Glomerular visceral epithelial cell (primary cell): ENCODE results near the gene CRHR2.

Experiments used
- DNase-seq: peaks from one replicate; pipeline ENCODE4 v3.0.0-alpha.2; 2016; ENCODE audit errors: extremely low spot score

Gene CRHR2

DNA sequence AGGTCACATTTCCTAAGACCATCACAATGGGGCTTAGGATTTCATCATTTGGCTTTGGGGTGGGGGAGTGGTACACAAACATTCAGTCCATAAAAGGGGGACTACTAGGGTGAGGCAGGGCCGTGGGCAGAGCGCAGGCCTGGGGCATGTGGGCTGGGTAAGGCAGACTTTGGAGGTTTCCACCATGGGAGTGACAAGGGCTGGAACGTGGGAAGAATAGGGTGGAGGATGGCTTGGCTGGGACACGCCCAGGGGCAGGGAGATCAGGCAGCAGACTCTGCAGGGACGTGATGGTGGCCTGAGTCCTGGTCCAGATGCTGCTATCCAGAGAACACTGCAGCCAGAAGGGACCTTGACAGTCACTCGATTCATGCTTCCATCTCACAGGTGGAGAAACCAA, 24.7 kb upstream of the CRHR2 start:
- no peak for DNase-seq

DNA sequence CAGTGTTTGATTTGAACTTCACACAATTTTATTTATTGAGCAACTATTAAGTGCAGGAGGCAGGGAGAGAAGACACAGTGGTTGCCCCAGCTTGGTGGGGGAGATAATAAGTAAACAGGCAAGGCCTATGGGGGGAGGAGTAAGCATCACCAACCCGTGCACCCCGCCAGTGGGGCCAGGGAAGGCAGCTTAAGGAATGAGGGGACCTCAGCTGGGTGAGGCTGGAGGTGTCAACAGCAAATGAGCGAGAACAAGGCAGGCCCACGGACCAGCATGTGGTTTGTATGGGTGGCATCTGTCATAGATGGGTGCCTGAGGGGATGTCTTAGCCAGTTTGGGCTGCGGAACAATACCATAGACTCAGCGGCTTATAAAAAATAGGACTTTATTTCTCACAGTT, 24.1 kb upstream of the CRHR2 start:
- no peak for DNase-seq

DNA sequence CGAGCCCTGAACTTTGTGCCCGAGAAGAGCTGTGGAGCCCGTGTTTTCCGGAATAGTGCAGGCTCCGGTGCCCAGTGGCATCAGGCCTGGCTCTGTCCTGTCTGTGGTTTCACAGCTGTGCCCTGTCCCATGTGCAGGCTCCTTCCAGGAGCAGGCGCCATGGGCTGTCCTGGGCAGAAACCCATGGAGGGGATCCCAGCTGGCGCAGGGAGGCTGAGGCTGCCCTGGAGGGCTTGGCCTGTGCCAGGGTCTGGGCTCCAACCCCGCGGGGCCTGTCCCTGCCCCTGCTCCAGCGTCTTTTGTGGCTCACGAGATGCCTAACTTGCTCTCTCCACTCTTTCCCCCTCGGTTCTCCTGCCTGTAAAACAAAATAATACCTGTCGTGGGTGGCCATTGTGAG, 23.3 kb upstream of the CRHR2 start:
- no peak for DNase-seq

DNA sequence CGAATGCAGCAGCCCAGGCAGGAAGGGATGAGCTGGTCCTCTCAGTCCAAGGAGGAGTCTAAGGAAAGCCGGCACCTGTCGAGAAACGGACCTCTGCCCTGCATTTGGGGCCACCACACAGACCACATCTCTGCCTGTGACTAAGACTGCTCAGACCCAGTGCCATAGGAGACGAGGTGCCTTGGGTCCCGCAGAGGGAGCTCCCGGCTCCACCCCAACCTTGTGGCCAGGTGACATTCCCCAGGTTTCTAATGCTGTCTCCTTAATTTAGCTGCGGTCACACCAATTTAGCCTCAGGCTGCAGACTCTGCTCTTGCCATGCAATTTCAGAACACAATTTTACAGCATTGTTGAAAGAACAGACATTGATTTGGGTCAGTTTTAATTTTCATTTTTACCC, 22.8 kb upstream of the CRHR2 start:
- no peak for DNase-seq

DNA sequence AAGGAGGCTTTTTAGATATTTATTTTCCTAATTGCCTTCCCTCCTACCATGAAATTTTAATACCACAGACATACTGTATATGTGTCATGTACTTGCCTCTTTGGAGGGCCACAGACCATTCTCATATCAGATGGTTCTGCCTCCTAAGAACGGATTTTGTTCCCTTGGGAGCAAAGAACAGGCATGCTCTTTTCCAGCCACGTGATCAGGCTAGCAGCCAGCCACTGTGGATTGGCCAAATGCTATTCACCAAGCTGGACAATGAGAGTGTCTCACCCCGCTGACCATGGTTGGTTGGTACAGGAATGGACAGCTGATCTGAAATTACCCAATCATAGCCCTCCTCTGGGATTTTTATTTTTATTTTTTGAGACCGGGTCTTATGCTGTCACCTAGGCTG, 21.5 kb upstream of the CRHR2 start:
- no peak for DNase-seq

DNA sequence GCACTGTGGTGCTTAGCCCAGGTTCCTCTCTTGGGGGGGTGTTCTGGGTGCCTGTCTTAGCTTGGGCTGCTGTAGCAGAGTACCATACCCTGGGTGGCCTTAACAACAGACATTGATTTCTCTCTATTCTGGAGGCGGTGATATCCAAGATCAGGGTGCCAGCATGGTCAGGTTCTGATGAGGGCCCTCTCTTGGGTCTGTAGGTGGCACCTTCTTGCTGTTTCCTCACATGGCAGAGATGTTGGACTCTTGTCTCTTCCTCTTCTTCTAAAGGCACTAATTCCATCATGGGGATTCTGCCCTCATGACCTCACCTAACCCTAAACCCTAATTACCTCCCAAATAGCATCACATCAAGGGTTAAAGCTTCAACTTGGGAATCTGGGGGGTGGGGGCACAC, 19.9 kb upstream of the CRHR2 start:
- no peak for DNase-seq

DNA sequence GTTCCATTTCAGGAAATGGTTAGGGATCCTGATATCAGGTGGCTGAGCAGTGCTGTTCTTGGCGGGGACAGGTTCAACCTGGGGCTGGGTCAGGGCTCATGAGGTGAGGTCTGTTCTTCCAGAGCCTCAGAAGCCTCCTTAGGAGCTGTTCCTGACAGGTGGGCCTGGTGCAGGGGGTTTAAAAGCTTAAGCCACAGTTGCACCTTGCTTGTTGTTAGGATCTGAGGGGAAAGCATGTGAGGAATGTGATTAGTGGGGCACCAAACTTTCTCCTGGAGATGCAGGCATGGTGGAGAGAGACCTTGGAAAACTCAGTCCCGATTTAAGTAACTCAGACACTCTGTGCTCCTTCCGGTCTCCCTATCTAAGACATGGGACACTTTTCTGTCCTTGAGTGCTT, 18.7 kb upstream of the CRHR2 start:
- no peak for DNase-seq

DNA sequence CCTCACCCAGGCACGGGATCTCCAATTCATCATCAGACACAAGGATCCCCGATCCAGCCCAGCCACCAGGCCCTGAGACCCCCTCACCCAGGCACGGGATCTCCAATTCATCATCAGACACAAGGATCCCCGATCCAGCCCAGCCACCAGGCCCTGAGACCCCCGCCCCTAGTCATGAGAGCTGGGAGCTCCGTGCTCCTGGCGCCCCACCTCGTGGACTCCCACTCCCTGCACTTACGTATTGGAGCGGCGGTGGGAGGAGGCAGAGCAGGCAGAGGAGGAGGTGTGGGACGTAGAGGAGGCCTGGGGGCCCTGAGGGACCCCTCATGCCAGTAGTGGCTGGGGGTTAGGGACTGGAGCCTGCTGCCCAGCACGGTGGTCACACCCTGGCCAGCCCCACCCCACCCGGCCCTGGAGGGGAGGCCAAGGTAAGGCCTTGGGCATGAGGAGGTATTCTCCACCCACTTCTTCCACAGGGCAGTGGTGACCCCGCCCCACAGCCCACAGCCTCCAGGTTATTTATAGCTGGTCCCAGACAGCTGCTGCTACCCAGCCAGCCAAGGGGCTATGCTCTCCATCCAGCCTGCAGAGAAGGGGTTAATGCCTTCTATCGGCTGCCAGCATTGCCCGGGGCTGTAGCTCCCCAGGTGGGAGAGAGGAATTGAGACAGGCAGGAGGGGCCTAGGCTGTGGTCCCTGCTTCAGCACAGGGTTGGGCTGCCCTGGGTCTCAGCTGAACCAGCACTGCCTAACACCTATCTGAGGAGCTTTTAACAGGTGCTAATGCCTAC, 17.6 kb upstream of the CRHR2 start:
- no peak for DNase-seq

DNA sequence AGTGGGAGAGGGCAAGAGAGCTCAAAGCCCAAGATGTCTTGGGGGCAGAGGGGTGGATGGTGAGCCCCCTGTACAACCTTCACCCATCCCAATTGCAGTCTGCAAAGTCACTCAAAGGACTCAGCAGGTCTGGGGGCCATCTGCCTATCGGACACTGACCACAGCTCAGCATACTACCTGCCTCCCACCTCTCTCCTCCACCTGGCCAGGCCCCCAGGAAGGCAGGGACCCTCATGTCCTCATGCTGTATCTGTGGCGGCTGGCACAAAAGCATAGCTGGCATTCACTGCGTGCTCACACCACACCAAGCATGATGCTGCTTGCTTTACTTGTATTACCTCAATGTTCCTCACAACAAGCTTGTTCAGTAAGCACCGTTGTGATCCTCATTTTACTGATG, 16.2 kb upstream of the CRHR2 start:
- no peak for DNase-seq

DNA sequence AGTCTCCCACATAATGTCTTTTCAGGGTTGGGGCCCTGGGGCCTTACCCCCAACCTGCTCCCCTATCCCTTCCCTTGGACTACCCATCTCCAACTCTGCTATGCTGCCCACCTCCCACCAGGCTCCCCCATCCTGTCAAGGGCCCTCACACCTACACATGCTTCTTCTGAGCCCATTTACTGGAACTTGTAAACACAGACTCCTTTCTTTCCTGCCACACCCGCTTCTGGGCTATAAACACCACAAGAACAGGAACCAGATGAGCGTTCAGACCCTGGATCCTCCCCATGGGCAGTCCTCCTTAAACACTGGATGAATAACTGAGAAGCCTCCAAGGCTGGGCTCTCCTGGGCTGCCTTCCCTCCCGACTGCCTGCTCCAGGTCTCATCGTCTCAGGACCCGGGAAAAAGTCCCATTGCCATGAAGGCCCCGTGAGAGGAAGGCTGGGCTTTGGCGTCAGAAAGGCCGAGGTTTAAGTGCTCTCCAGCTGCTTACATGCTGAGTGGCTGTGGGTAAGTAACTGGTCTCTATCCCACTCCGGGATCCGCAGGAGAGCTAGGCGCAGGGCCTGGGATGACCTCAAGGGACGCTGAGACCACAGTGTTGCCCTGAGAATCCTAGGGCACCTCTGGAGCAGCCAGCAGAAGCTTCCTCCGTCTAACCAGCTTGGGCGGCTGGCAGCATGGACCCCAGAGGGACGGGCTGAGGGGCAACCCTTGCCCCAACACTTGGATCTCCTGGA, 15.6 kb upstream of the CRHR2 start:
- no peak for DNase-seq

DNA sequence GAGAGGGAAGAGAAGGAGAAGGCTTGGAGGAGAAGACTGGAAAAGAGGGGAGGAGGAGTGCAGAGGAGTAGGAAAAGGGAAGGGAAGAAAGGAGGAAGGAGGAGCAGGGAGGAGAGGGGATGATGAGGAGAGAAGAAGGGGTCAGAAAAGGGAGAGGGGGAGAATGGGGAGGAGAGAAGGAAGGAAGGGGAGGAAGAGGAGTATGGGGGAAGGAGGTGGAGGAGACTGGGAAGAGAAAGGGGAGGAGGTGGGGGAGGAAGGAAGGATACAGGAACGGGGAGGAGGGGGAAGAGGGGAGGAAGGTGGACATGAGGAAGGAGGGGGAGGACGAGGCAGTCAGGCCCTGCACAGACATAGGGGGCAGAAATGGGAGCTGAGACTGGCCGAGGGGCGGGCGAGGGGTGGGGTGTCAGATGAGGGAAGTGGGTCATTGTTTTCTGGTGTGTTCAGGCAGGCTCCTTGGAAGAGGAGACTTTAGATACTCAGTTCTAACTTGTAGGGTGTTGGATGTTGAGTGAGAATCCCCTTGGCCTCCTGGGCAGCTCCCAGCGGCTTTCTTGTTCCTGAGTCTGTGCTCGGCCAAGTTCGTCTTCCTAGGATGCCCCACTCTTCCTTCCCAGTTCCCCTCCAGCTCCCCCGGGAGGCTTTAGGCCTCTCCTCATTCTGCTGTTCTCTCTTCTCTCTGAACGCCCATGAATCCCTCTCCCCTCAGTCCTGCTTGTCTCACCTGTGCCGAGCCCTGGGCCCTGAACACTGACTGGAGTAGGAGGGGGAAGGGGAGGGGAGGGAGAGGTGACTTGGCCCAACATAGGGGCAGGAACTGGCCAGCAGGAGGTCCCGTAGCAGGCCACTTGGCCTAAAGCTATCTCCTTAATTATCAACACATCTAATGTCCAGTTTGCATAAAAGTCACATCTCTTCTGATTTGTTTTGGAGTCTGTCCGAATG, 12.8 kb upstream of the CRHR2 start:
- no peak for DNase-seq

DNA sequence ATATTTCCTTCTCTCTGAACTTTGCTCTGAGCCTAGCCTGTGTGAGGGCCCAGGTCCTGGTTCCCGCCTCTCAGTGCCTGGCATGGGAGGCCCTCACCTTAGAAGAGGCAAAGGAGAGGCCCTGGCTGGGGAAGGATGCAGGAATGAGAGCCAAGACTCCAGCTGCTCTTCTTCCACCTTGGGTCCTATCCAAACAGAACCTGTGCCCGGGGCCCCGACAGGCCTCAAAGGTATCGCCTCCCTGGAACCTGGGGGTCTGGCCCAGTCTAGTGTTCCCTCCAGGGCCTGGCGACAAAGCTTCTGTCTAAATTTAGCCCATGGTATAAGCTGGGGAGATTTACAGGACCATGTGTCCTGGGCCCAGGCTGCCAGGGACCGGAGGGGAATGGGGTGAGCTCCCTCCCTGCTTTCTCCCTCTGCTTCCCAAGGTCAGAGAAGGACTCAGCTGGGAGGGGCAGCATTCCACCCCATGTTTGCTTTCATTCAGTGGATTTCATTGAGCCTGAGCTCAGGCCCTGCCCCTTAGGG, 12.0 kb upstream of the CRHR2 start:
- no peak for DNase-seq

DNA sequence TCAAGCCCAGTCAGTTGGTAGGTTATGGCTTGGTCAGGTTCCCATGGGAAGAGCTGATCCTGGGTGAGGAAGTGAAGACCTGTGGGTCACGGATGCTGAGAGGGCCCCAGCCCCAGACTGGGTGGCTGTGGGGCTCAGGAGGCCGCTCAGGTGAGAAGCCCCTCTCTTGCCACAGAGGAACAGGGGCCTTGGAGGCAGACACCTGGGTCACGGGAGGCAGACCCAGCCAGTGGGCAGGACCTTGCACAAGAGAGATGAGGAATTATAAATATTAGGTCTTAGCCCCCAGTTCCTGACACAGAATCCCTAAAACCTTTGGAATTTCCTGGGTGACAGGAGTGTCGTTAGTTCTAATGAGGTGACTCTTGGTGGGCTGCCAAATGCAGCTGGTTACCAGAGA, 10.6 kb upstream of the CRHR2 start:
- no peak for DNase-seq

DNA sequence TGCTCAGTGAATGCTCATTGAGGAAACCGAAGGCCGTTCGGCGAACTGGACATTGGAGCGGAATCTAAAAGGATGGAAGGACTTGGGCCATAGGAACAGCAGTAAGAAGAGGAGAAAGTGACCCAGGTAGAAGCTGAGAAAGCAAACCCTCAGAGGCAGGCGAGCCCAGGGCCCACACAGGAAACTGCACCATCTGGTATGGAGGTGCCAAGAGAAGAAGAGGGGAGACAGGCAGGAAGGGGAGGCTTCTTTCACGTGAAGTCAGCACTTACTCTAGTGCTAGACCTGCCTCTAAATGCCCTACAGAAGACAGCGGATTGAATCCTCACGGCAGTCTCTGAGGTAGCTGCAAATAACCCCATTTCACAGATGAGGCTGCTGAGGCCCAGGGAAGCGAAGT, 10.2 kb upstream of the CRHR2 start:
- no peak for DNase-seq

DNA sequence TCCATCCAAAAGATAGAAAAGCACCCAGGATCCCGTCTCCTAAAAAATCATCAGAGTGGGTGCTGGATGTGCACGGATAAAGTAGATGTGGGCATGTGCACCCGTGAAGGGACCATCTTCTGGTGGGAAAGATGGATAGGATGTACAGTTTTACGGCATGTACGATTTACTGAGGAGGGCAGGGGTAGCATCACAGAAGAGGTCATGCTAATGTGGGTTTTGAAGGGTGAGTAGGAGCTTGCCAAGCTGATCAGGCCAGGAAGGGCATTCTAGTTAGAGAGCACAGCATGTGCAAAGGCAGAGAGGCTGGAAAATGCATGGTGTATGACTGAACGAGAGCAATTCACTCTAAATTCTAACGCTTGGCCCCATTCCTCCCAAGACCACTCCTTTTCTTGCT, 7.8 kb upstream of the CRHR2 start:
- DNase-seq, result no peak

DNA sequence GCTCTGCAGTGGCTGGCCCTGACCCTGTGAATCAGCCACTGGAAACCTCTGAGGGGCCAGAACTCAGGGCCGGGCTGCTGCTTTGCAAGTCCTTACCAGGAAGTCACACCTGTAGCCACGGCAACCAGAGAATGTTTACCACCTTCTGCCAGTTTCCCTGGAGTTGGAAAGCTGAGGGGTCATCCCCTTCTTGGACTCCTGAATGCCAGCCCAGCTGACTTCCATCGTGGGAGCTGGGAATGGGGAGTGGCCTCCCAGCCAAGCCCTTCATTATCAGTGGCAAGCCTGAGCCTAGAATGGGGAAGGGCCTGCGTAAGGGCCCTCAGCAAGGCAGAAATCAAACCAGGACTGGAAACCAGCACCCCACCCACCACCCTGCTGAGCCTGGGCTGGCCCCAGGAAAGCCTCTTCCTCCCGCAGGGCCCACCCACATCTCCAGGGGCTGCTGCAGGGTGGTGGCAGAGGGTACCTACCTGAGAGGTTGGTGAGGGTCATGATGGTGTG, 6.5 kb upstream of the CRHR2 start:
- DNase-seq, result peak; percentile 2

DNA sequence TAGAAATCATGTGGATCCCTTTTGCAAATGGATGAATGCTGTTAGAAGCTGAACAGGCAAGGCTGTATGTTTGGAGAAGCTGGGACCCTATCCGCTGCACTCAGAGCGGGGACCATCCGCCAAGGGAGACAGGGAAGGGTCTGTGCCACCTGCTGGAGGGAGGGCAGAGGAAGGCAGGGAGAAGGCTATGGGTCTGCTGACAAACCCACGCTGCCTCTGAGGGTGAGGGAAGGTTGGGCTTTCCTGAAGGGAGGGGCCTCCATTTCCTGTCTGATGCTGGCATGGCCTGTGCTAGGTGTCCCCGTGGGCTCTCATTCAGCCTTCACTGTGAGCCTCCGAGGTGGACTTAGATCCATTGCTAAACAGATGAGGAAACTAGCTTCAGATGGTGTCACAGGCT, 5.3 kb upstream of the CRHR2 start:
- DNase-seq, result no peak

DNA sequence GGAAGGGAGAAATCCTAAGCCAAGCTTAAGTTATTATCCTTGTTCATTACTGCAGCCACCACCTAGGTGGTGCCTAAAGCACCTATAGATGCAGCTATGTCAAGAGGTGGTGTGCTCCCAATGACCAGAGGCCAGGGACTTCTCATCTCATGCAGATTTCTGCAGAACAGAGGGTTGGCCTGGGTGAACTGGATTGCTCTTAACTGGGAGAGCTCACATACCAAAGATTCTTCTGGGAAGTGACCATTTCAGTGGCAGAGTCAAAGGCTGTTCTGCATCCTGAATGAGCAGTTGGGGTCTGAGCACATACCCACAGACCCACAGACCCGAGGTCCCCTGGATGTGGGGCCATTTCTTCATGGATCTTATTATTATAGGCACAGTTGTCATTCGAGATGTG, 2.1 kb upstream of the CRHR2 start:
- DNase-seq, result no peak

DNA sequence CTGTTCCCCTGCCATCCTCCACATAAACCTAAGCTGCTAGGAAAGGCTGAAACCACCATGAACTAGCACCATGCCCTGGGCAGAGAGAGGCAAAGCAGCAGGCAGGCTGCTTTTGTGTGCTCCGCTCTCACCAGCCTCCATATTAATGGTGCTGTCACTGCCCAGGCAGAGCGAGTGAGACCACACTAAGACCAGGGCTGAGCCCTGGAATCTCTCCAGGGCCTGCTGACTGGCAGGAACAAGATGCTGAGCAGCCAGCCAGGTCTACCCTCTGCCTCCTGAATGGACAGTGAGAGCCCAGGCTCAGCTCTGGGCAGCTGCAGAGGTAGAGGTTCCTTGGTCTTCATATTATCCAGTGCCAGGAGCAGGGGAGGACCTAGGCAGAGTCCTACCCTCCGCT, 1.6 kb upstream of the CRHR2 start:
- DNase-seq, result no peak

DNA sequence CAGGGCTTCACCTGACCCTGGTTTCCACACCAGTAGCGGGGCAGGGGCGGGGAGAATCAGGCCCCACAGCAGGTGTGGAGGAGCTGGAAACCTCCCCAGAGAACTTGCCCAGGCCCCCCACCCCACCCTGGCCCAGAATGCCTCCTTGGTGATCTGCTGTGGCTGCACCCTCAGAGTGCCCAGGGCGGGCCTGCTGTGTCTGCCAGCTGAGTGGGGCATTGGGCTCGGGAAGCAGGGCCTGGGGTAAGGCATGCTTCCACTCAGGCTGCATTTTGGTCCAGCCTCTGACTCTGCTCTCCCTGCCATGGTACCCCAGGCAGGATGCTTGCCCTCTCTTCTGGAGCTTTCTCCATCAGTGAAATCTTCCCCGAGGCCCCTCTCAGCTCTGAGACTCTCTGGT, 1.1 kb upstream of the CRHR2 start:
- DNase-seq, result no peak

DNA sequence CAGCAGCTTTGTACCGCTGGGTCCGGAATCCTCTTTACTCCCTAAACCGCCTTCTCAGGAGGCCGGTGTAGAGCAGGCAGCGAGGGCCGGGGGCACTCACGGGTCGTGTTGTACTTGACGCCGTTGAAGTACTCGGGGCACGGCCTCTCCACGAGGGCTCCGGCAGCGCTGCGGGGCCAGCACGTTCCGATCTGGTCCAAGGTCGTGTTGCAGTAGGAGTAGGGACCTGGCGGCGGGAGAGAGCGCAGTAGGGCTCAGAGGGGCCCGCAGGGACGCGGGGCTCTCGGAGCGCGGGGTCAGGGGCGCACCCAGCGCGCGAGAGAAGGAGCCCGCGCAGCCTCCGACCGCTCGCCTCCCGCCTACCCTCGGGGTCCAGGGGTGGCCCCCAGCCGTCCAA, 443 bp downstream of the CRHR2 start:
- DNase-seq, result no peak

DNA sequence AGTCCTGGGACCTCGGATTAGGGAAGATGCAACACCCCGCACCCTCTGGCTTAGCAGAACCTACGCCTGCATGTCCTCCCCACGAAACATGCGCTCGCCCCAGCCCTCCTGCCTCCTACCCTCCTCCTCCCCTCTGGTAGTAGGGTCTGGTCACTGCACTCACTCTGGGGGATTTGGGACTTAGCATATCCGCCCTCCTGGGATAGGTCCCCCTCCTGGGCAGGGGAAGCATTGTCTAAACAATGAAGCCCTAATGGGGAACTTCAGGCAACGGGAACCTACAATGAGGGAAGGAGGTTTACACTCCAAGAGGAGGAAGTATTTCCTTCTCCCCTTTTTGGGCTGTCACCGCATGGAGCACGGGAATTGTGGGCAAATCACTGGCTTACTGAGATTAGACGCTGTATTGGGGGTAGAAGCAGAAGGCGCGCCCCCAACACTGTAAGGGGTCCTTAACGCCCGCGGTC, 892 bp downstream of the CRHR2 start:
- no peak for DNase-seq
